Kidney epithelial cell (primary cell): ENCODE data around the gene P4HA2. TPM values are rescaled to one million over a fixed set of nuclear protein-coding genes. Genes with fewer than 3 reads are reported as not detected.

ENCODE experiments used
- DNase-seq: peaks from one replicate; pipeline ENCODE4 v3.0.0-alpha.2; 2010; ENCODE audit warnings: low read depth
- H3K27me3 ChIP-seq: 2 replicates; pipeline ENCODE4 v1.6.0; 2011; ENCODE audit warnings: low read length; ENCODE audit not compliant: control insufficient read depth, insufficient read depth
- H3K36me3 ChIP-seq: 2 replicates; pipeline ENCODE4 v1.5.1; 2011; ENCODE audit warnings: low read length; ENCODE audit not compliant: control insufficient read depth, insufficient read depth
- H3K4me3 ChIP-seq: 2 replicates; pipeline ENCODE4 v1.5.1; 2011; ENCODE audit warnings: low read depth, mild to moderate bottlenecking, control low read depth, low read length
- total RNA-seq: library from RNA; depleted of rRNA; stranded (reverse); fragments of >200 nt; gene quantifications from 2 replicates; pipeline ENCODE4 v1.2.3, GENCODE V29; 2015
- TF ChIP-seq, protein P1 (sequence below): IDR thresholded peaks from 2 replicates; pipeline ENCODE4 v1.5.1; 2011; ENCODE audit warnings: mild to moderate bottlenecking, moderate library complexity, low read length, control low read depth, inconsistent platforms; ENCODE audit not compliant: insufficient read depth, poor library complexity, severe bottlenecking

P4HA2 gene
- total RNA-seq, 1 donor from 2014 or later: 77.5 TPM

DNA sequence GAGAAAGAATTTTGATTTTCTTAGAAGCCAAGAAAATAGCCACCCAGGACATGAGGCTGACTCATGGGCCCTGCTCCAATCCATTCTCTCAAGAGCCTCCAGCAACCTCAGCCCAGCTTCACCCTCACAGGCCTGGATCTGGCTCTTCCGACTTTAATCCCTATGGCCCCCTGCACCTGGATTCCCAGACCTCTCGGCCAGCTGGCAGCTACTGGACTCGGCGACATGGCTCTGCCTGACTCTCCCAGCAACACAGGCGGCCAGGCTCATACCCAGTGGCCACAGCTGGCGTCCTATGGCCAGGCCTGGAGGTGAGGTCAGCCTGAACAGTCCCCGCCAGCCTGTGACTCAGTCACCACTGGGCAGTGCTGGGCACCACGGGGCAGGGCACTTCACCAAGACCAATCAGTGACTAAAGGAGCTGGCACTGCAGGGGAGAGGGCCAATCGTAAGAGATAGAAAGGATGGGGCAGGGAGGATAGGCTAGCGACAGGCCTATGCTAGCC is 23.6 kb upstream of the P4HA2 start:
- no peak for DNase-seq
- no peak overlapping the region for H3K4me3 ChIP-seq
- TF ChIP-seq, protein P1, sequence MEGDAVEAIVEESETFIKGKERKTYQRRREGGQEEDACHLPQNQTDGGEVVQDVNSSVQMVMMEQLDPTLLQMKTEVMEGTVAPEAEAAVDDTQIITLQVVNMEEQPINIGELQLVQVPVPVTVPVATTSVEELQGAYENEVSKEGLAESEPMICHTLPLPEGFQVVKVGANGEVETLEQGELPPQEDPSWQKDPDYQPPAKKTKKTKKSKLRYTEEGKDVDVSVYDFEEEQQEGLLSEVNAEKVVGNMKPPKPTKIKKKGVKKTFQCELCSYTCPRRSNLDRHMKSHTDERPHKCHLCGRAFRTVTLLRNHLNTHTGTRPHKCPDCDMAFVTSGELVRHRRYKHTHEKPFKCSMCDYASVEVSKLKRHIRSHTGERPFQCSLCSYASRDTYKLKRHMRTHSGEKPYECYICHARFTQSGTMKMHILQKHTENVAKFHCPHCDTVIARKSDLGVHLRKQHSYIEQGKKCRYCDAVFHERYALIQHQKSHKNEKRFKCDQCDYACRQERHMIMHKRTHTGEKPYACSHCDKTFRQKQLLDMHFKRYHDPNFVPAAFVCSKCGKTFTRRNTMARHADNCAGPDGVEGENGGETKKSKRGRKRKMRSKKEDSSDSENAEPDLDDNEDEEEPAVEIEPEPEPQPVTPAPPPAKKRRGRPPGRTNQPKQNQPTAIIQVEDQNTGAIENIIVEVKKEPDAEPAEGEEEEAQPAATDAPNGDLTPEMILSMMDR: no peak
- no peaks in the 10 kb centered on the region for H3K27me3 ChIP-seq
- no peaks in the 10 kb centered on the region for H3K36me3 ChIP-seq

DNA sequence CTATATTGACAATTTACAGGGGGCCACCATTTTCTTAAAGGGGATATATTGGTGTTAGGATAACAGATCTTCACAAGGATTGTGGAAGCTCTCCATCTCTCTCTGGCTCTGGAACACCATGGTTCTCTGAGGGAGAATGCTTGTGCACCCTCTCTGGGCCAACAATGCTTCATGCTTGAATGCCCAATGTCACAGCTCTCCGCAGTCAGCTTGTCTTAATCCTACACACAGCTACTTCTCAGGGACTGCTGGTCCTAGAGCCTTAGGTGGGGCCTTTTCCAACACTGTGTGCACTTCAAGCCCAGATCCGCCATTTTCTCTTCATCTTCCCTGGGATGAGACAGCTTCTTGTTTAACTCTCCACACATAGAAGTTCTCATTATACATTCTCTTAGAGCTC is 22.9 kb upstream of the P4HA2 start:
- no peak for DNase-seq
- no peaks in the 10 kb centered on the region for H3K27me3 ChIP-seq
- TF ChIP-seq, protein P1: no peak
- H3K4me3 ChIP-seq: no peak overlapping the region
- no peaks in the 10 kb centered on the region for H3K36me3 ChIP-seq

DNA sequence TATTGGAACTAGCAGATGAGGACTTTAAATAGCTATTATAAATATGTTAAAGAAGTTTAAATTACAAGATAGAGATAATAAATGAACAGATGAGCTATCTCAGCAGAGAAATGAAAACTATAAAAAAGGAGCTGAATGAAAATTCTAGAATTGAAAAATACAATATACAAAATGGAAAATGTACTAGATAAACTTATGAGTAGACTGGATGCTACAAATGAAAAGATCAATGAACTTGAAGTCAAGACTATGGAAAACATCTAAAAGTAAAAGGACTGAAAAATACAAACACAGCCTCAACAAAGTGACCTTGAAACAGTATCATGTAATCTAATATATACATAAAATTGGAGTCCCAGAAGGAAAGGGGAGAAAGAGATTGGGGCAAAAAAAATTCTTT is 19.2 kb upstream of the P4HA2 start:
- Histone ChIP-seq H3K36me3 (no peaks in the 10 kb centered on the region), H3K4me3 (no peak overlapping the region), H3K27me3 (no peaks in the 10 kb centered on the region)
- DNase-seq: no peak
- TF ChIP-seq, protein P1: no peak

DNA sequence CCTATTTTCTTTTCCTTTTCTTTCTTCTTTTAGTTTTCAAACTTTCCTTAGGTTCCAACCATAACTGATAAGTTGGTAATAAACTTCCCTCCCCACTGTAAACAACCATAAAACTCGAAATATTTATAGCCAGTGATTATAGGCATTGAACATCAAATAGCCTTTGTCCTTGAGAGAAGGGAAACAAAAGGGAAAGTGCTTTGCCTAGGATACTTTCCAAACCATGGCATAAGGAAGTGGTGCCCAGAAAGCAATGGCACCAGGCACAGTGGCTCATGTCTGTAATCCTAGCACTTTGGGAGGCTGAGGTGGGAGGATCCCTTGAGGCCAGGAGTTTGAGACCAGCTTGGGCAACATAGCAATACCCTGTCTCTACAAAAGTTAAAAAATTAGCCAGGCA is 17.9 kb upstream of the P4HA2 start:
- no peaks in the 10 kb centered on the region for H3K36me3 ChIP-seq
- TF ChIP-seq, protein P1: no peak
- H3K4me3 ChIP-seq: no peak overlapping the region
- H3K27me3 ChIP-seq: no peaks in the 10 kb centered on the region
- no peak for DNase-seq

DNA sequence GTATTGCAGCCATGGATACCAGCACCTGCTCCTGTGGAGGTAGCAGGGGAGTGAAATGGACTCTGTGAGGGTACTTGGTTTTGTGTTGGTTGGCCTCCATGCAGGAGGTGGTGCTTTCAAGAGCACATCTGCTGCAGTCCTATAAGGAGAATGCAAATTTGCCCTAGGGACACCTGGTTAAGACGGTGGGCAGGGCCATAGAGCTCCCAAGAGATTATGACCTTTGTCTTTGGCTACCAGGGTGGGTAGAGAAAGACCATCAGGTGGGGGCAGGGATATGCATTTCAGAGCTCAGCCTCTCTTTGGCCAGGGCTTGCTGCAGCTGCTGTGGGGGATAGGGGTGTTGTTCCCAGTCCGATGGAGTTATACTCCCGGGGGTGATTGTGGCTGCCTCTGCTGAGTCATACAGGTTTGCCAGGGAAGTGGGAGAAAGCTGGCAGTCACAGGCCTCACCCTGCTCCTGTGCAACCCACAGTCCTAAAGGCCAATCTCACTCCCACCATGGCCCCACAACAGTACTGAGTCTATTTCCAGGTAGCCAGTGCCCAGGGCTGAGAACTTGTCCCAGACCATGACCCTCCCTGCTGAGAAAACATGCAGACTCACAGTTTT is 15.8 kb upstream of the P4HA2 start:
- TF ChIP-seq, protein P1: no peak
- no peaks in the 10 kb centered on the region for H3K36me3 ChIP-seq
- no peak for DNase-seq
- no peaks in the 10 kb centered on the region for H3K27me3 ChIP-seq
- no peak overlapping the region for H3K4me3 ChIP-seq

DNA sequence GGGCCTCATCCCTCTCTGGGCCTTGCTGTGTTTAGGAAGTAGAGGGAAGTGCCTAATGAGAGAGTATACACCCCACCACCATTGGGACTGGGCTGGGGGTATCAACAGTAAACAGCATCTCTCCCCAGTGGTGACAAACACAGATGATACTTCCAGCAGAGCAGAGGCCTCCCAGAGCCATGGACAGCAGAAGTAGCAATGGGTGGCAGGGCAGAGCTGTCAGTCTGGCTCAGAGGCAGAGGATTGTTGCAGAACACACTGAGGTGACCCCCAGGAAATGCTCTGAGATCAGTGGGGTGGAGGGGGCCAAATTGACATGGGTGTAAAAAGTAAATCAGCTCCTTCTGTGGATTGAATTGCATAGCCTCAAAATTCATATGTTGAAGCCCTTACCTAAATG is 12.1 kb upstream of the P4HA2 start:
- no peaks in the 10 kb centered on the region for H3K27me3 ChIP-seq
- DNase-seq: no peak
- no peak overlapping the region for H3K4me3 ChIP-seq
- no peaks in the 10 kb centered on the region for H3K36me3 ChIP-seq
- TF ChIP-seq, protein P1: no peak
